Neural progenitor cell (in vitro differentiated cells): ENCODE results near the gene BCAS2. TPM values are rescaled to one million over a fixed set of nuclear protein-coding genes. Genes with fewer than 3 reads are reported as not detected.

Experiments used
- DNase-seq: peaks from one replicate; pipeline ENCODE4 v3.0.0-alpha.2; 2016; ENCODE audit warnings: low spot score
- H2AFZ ChIP-seq: fragments of 200-600 bp; sonication (generic); replicated peaks from 2 replicates; pipeline ENCODE4 v1.6.1; 2016; ENCODE audit warnings: antibody characterized with exemption
- H3F3A ChIP-seq: fragments of 200-600 bp; sonication (generic); 2 replicates; pipeline ENCODE4 v1.6.1; 2016; ENCODE audit warnings: antibody characterized with exemption, low read depth
- H3K27ac ChIP-seq: fragments of 200-600 bp; sonication (generic); 2 replicates; pipeline ENCODE4 v1.5.1; 2016; ENCODE audit warnings: mild to moderate bottlenecking
- H3K27me3 ChIP-seq: fragments of 200-600 bp; sonication (generic); 2 replicates; pipeline ENCODE4 v1.6.1; 2016; ENCODE audit warnings: mild to moderate bottlenecking, moderate library complexity
- H3K36me3 ChIP-seq: fragments of 200-600 bp; sonication (generic); 2 replicates; pipeline ENCODE4 v1.5.1; 2016
- H3K4me1 ChIP-seq: fragments of 200-600 bp; sonication (generic); 2 replicates; pipeline ENCODE4 v1.6.1; 2016; ENCODE audit warnings: mixed run types
- H3K4me2 ChIP-seq: fragments of 200-600 bp; sonication (generic); 2 replicates; pipeline ENCODE4 v1.6.1; 2016
- H3K4me3 ChIP-seq: fragments of 200-600 bp; sonication (generic); 2 replicates; pipeline ENCODE4 v1.5.1; 2016
- H3K79me2 ChIP-seq: fragments of 200-600 bp; sonication (generic); 2 replicates; pipeline ENCODE4 v1.6.1; 2016; ENCODE audit warnings: low read depth
- H3K9ac ChIP-seq: fragments of 200-600 bp; sonication (generic); 2 replicates; pipeline ENCODE4 v1.6.1; 2016
- H3K9me3 ChIP-seq: fragments of 200-600 bp; sonication (generic); 2 replicates; pipeline ENCODE4 v1.5.1; 2016; ENCODE audit warnings: low read depth
- H4K20me1 ChIP-seq: fragments of 200-600 bp; sonication (generic); 2 replicates; pipeline ENCODE4 v1.6.1; 2016; ENCODE audit warnings: low read depth
- H3K27ac Mint-ChIP-seq: 3 replicates; pipeline ENCODE4 v1.8.0; 2021; ENCODE audit warnings: mixed read lengths
- H3K27me3 Mint-ChIP-seq: 2 replicates; pipeline ENCODE4 v1.8.0; 2022; ENCODE audit warnings: low read depth, mild to moderate bottlenecking, inconsistent platforms, moderate library complexity, mixed read lengths; ENCODE audit not compliant: insufficient read depth
- H3K36me3 Mint-ChIP-seq: 3 replicates; pipeline ENCODE4 v1.8.0; 2021; ENCODE audit warnings: mixed read lengths
- H3K4me1 Mint-ChIP-seq: 3 replicates; pipeline ENCODE4 v1.8.0; 2021; ENCODE audit warnings: mixed read lengths
- H3K4me3 Mint-ChIP-seq: 3 replicates; pipeline ENCODE4 v1.8.0; 2021; ENCODE audit warnings: mild to moderate bottlenecking, moderate library complexity, mixed read lengths
- H3K9me3 Mint-ChIP-seq: 3 replicates; pipeline ENCODE4 v1.8.0; 2020; ENCODE audit warnings: mixed read lengths
- CTCF ChIP-seq: fragments of 200-600 bp; sonication (generic); IDR thresholded peaks from 2 replicates; pipeline ENCODE4 v1.5.1; 2017; ENCODE audit warnings: antibody characterized with exemption, mild to moderate bottlenecking
- EZH2 ChIP-seq: fragments of 200-600 bp; sonication (generic); IDR thresholded peaks from 2 replicates; pipeline ENCODE4 v1.6.1; 2017; ENCODE audit warnings: antibody characterized with exemption, mild to moderate bottlenecking, moderate library complexity
- EZH2phosphoT487 ChIP-seq: fragments of 200-600 bp; sonication (generic); IDR thresholded peaks from 2 replicates; pipeline ENCODE4 v1.6.1; 2017; ENCODE audit warnings: antibody characterized with exemption
- total RNA-seq: library from RNA; depleted of rRNA; stranded (reverse); fragments of >200 nt; gene quantifications from 2 replicates; pipeline ENCODE4 v1.2.3, GENCODE V29; 2015; ENCODE audit warnings: low replicate concordance

BCAS2 gene
- total RNA-seq, 1 donor from 2014 or later, result 92.1 TPM

GRCh38 chr1:114588196-114588689, 6.8 kb upstream of the BCAS2 start:
- H2AFZ ChIP-seq, result no peak overlapping the region
- no peaks in the 10 kb centered on the region for H3K9me3 Mint-ChIP-seq
- no peak overlapping the region for H3K27ac Mint-ChIP-seq
- no peaks in the 10 kb centered on the region for H3K4me1 ChIP-seq
- no peaks in the 10 kb centered on the region for H3K4me1 Mint-ChIP-seq
- no peaks in the 10 kb centered on the region for H3K9me3 ChIP-seq
- no peaks in the 10 kb centered on the region for H3K27me3 Mint-ChIP-seq
- H3F3A ChIP-seq, result no peaks in the 10 kb centered on the region
- H4K20me1 ChIP-seq, result no peaks in the 10 kb centered on the region
- H3K4me3 ChIP-seq, result no peak overlapping the region
- H3K27ac ChIP-seq, result no peak overlapping the region
- no peaks in the 10 kb centered on the region for H3K36me3 ChIP-seq
- H3K4me3 Mint-ChIP-seq, result no peak overlapping the region
- H3K4me2 ChIP-seq, result no peak overlapping the region
- no peaks in the 10 kb centered on the region for H3K27me3 ChIP-seq
- no peak overlapping the region for H3K9ac ChIP-seq
- H3K36me3 Mint-ChIP-seq, result no peaks in the 10 kb centered on the region
- TF ChIP-seq CTCF, result no peak
- no peak for TF ChIP-seq EZH2phosphoT487
- TF ChIP-seq EZH2, result no peak
- H3K79me2 ChIP-seq, result no peaks in the 10 kb centered on the region
- no peak for DNase-seq

DNA sequence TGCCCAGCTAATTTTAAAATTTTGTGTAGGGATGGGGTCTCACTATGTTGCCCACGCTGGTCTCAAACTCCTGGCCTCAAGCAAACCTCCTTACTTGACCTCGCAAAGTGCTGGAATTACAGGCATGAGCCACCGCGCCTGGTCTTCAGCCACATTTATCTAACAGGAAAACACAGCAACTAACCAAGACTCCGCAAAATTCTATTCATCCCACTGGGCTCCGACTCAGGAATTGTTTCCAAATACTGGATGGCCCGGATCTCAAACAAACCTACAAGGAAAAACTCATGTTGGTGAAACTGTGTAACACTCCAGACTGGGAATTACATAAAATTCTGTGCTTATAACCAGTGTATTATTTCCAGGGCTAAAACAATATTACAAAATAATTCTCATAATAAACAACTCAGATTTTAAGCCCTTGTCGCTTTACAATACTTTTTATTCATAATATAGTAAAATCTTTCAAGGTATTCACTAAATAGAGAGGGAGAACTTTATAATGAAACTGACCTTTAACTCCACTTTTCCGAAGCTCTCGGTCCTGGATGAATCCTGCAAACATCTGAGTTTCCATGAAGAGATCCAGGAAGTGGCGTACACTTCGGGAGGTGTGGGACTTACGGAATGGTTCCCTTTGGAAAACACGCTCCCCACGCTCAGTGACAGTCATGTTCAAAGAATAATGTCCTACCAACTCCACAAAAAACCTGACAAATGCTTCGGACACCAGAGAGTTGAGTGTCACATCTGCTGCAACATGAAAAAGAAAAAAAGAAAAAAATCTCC, 6.0 kb upstream of the BCAS2 start:
- no peak for DNase-seq
- Histone ChIP-seq H3K9ac (no peak overlapping the region), H3K36me3 (no peaks in the 10 kb centered on the region), H3K9me3 (no peaks in the 10 kb centered on the region), H3K4me3 (no peak overlapping the region), H2AFZ (no peak overlapping the region), H3K27me3 (no peaks in the 10 kb centered on the region), H3F3A (no peaks in the 10 kb centered on the region), H3K27ac (no peak overlapping the region), H3K4me2 (no peak overlapping the region), H3K79me2 (no peaks in the 10 kb centered on the region), H4K20me1 (no peaks in the 10 kb centered on the region), H3K4me1 (no peaks in the 10 kb centered on the region)
- Mint-ChIP-seq H3K27me3 (no peaks in the 10 kb centered on the region), H3K27ac (no peak overlapping the region), H3K9me3 (no peaks in the 10 kb centered on the region), H3K36me3 (no peaks in the 10 kb centered on the region), H3K4me1 (peaks cover 2% of the 10 kb centered on the region), H3K4me3 (no peak overlapping the region)
- TF ChIP-seq EZH2phosphoT487 (no peak), EZH2 (no peak), CTCF (no peak)

DNA sequence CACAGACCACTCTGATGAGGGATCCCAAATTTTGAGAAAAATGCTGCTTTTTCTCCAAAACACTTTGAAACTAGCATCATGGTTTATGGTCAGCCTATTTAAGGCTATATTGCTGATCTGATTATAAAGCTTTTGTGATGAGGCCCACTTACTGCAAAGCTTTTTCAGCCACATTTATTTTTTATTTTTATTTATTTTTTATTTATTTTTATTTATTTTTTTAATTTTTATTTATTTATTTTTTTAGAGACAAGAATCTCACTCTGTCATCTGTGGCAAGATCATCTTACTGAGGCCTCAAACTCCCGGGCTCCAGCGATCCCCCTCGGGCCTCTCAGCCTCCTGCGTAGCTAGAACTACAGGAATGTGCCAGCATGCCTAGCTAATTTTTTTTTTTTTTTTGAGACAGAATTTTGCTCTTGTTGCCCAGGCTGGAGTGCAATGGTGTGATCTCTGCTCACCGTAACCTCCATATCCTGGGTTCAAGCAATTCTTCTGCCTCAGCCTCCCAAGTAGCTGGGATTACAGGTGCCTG, 5.2 kb upstream of the BCAS2 start:
- TF ChIP-seq EZH2 (no peak), CTCF (no peak), EZH2phosphoT487 (no peak)
- Histone ChIP-seq H3K4me3 (no peak overlapping the region), H2AFZ (no peak overlapping the region), H3K9ac (no peak overlapping the region), H3K4me2 (no peak overlapping the region), H3K4me1 (no peaks in the 10 kb centered on the region), H3K27ac (no peak overlapping the region), H3F3A (no peaks in the 10 kb centered on the region), H3K9me3 (no peaks in the 10 kb centered on the region), H3K79me2 (no peaks in the 10 kb centered on the region), H3K36me3 (no peaks in the 10 kb centered on the region), H3K27me3 (no peaks in the 10 kb centered on the region), H4K20me1 (no peaks in the 10 kb centered on the region)
- DNase-seq, result no peak
- H3K27me3 Mint-ChIP-seq, result no peaks in the 10 kb centered on the region
- H3K9me3 Mint-ChIP-seq, result no peaks in the 10 kb centered on the region
- no peak overlapping the region for H3K27ac Mint-ChIP-seq
- H3K4me3 Mint-ChIP-seq, result no peak overlapping the region
- H3K36me3 Mint-ChIP-seq, result no peaks in the 10 kb centered on the region
- peaks cover 6% of the 10 kb centered on the region for H3K4me1 Mint-ChIP-seq
